C1 segment of cervical spinal cord (tissue), 14 donors: Measurements from ENCODE around the gene CSTF1.
"Not testable (repeated sequence)": the region's sequence is repeated elsewhere in the genome, so short reads cannot be mapped to it uniquely, and the experiment has no call there.

ENCODE experiments used
- DNase-seq, 14 donors: peaks; one replicate each; lab custom pipeline; 2025; lab: John Stamatoyannopoulos, UW

The CSTF1 gene

GRCh38 chr20:56368351-56369134 is 23.9 kb upstream of the CSTF1 start:
- peak in 9 of 14 donors; percentile 3 to 37 (median 15) for DNase-seq

DNA sequence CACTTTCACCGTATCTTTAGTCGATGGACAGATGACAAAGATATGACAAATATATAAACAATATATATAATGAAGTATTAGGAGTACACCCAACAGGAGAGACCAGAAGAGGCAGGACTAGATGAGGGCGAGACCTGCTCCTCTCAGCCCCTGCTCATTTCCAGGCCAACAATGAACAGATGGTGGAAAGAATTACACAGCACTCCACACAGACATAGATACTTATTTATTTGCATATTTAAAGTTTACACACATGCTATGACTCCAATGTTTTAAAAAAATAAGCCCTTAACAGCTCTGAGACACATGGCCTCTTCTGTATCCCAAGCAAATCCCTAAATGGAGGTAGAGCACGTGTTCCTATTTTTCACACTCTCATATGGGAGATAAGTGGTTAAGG is 23.3 kb upstream of the CSTF1 start:
- no peak for DNase-seq

GRCh38 chr20:56371977-56372376 is 20.5 kb upstream of the CSTF1 start:
- no peak for DNase-seq

GRCh38 chr20:56372850-56373249 is 19.6 kb upstream of the CSTF1 start:
- DNase-seq: no peak

GRCh38 chr20:56373942-56374341 is 18.5 kb upstream of the CSTF1 start:
- DNase-seq: no peak

GRCh38 chr20:56376331-56376730 is 16.1 kb upstream of the CSTF1 start:
- no peak for DNase-seq

DNA sequence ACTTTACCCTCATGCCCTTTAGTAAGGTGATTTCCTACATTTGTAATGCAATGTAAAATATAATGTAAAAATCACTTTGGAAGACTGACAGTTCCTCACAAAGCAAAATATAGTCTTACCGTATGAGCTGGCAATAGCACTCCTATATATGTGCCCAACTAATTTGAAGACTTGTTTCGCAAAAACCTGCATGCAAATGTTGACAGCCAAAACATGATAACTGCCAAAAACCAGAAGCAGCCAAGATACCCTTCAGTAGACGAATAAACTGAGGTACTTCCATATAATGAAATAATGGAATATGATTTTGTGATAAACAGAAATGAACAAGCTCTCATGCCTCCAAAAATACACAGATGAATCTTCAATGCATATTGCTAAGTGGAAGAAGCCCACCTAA is 14.1 kb upstream of the CSTF1 start:
- no peak for DNase-seq

DNA sequence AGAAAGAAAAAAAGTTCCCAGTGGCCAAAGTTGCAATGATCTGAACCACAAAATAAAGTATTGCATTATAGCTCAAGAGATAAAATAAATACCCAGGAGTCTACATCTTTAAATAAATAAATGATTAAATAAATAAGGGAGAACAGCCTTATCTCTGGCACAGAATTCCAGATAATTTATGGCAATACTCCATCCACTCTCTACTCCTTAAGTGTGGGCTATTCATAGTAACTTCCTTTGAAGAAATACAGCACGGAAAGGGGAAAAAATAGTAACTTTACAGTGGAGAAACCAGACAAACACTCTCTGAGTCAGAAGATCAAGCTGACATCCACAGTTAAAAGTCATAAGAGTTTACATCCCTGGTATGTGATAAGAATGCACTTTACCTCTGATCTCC is 12.1 kb upstream of the CSTF1 start:
- DNase-seq: no peak

DNA sequence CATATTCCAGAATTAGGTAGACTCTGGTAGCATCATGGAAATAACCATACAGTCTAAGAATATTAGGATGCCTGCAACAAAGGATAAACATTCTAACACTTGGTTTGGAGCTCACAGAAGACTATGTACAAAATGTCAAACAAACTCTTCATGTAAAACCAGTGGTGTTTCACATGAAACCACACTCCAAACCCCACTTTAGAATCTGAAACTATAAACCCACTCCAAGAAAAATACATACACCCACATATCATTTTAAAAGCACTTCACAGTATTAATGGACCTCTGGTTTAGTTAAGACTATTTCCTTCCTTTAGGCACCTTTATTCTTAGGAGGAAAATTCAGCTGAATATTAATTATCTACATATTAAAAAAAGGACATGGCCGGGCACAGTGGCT is 10.9 kb upstream of the CSTF1 start:
- DNase-seq: no peak

DNA sequence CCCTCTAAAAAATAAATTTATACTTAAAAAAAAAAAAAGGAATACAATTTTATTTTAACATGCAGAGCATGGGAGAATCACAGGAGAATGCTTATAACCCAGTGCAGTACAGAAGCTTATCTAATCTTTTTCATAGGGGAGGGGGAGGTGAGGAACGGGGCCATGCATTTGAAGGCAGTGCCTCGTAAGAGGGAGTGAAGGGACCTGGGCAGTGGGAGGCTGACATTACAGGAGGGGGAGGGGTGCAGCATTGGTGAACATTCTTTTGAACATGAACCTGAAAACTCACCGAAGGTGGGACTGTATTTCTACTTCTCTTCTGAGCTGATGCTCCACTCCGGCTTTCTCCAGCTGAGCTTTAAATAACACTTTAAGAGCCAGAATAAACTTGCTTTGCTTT is 9.7 kb upstream of the CSTF1 start:
- DNase-seq: no peak

DNA sequence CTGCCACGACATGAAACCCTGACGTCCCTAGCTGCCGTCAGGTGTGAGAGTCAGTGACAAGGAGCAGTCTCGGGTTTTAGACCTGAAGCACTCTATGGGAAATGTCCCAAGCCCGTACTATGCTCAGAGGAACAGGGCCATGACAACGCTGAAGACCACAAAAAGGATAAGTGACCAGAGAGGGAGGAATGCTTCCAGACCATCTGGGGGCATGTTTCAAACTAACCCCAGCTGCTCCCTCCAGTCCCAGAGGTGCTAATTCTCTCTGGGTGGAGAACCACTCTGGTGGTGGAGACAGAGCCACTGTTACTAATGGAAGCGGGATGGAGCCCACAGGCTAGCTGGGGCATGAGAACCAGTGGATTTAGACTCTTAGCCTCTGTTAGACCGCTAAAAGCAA is 9.1 kb upstream of the CSTF1 start:
- DNase-seq: no peak

- no peak for DNase-seq
Measured at GRCh38 chr20:56385130-56385529, 7.3 kb upstream of the CSTF1 start.

DNA sequence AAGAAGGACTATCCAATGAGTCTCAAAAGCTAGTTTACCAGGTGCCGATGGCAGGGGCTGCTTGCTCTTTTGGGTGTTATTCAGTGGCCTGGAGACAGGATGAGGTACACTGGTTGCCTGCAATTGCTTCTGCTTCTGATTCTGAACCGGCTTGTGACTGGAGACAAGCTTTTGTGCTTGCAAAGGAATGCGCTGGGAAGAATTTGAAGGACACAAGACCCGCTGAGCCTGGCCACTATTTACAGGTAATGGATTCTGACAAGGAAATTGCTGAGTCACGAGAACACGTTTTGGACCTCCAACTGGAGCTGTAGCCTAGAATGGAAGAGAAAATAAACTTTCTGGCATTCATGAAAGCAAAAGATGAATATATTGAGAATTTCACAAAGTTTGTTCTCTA is 6.2 kb upstream of the CSTF1 start:
- DNase-seq: no peak

- DNase-seq: no peak
Measured at GRCh38 chr20:56388882-56389281, 3.6 kb upstream of the CSTF1 start.

DNA sequence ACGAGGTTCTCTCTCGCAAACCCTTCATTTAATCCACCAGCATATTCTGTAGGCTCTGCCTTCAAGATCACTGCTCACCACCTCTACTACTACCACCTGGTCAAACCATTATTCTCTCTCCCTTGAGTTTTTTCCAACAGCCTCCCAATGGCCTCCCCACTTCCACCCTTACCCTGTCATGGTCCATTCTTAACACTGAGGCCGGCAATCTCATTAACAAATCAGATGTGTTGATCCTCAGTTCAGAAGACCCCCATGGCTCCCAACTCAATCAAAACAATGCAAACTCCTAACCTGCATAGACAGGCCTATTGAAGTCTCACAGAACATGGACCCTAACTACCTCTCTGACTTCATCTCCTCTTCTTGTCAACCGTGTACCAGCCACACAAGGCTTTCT is 2.6 kb upstream of the CSTF1 start:
- DNase-seq: no peak

- not testable (repeated sequence) for DNase-seq
Measured at GRCh38 chr20:56390396-56390795, 2.0 kb upstream of the CSTF1 start.

DNA sequence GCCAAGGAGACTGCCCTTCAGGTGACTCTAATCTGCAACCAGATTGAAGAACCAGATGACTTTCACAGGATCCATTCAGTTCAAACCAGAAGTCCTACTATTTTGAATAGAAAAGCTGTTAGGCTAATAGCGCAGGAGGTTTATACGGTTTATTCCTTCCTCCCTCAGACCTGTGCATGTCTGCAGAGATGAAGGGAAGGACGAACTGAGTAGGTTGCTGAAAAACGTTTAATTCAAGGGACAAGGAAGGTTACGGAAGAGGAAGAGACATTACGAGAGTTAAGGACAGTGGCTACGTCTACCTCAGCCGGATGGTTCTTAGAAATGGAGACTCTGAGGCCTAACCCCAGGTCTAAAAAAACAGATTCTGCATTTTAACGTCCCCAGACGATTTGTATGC is 1.4 kb upstream of the CSTF1 start:
- DNase-seq: no peak

DNA sequence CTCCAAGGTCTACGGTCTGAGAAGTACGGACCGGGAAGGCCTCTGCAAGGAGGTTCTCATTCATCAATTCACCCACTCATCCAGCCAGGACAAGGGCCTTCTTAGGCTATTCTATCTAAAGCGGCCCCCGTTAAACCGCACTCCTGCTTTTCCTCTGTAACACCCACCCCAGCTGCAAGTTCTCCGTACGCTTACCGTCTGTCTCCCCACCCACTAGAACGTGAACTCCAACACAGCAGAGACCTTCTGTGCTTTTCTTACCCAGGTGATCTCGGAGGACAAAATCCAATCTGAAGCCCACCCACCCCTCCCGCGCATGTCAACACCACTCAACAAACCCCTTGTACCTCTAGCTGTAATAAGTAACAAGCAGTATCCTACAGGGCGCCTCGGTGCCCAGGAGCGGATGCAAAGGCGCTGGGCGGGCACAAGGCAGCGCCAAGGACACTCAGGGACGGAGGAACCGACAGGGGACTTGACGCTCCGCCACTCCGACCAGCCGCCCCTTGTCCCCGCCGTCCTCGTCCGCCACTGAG is 781 bp upstream of the CSTF1 start:
- DNase-seq: no peak

DNA sequence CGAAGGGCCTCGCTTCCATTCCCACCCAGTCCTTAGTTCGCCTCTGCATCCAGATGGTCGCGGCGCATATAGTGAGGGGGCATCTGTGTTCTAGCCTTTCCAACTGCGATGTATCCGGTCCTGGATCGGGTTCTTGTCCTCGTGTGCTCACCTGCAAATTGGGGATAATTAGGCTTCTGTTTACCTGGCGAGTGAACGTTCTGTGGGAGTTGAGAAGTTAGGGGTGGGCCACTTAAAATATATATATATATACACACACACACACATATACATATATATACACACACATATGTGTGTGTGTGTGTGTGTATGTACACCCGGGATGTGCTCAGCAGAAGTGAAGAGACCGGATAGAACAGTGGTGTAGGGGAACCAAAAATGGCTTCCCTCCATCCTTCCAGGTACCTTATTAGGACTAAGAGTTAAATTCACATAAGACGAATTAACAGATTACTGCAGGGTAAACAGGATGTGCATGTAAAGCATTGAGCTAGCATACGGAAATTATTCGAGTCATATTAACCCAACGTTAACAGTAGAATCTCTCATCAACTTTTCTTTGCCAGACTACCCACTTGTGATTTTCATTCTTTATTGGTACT is 537 bp downstream of the CSTF1 start:
- no peak for DNase-seq

- DNase-seq: no peak
Measured at GRCh38 chr20:56393653-56394052, 1.2 kb downstream of the CSTF1 start.

DNA sequence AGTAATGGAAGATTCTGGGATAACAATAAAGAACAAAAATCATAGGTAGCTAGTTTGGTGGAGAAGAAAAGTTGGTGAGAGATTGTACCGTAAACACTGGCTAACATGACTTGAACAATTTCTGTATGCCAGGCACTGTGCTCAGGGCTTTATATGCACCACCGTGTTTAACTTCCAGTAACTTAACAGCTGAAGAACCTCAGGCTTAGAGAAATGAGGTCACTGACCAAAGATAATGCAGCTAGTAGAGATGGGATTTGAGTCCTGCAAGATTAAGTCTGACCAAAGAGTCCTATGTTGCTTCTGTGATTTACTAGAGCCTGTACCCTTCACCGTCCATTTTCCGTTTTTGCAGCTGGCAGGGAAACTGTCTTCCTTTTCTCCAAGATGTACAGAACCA is 2.7 kb downstream of the CSTF1 start:
- no peak for DNase-seq

DNA sequence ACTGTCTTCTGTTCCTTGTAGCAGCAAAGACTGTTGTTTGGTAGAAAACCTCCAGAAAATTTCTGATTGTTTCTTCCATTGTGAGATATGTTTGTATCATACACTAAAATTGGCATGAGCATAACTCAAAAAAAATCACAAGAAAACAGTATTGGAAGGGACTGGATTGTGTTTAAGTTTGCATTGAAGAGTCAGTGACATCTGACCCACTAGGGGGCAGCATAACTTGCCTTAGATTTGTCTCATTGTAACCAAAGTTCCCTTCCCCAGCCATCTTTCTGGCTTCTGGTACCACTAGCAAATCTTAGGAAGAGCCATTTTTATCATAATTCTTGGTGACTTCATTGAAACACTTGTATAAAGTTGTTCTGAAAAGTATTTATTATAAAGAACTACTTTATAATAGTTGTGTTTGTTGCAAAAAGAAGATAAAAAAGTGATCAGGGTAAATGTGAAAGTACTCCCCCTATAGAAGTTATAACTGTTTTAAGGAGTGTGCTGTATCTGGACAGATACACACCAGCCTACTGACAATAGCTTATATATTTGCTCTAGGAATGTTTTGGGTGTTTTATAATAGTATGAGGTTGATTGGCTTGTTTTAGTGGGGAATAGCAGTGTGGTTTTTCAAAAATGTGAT is 7.7 kb downstream of the CSTF1 start:
- DNase-seq: peak in 6 of 14 donors; percentile 1 to 25 (median 10)

DNA sequence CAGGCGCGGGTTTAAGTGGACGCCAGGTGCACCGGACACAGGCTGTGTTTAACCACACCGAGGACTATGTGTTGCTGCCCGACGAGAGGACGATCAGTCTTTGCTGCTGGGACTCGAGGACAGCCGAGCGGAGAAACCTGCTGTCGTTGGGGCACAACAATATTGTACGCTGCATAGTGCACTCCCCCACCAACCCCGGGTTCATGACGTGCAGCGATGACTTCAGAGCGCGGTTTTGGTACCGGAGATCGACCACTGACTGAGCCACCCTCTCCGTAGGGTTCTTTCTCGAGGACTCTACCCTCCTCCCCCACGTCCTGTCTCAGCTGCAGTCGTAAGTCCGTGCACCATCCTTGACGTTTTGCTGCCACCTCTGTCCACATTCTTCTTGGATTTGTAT is 11.0 kb downstream of the CSTF1 start:
- no peak for DNase-seq
